GM12878 (cell line): ENCODE data around the gene SAAL1. TPM values are rescaled to one million over a fixed set of nuclear protein-coding genes. Genes with fewer than 3 reads are reported as not detected.

Source experiments
- ATAC-seq: fragments of 200-7000 bp; cut with Tn5 transposase; 3 replicates; pipeline ENCODE4 v1.9.1; 2020; ENCODE audit warnings: mild to moderate bottlenecking, moderate library complexity
- BruUV-seq: library from RNA; stranded (reverse); fragments of 400-500 nt; replicated peaks from 2 replicates; lab custom pipeline; 2021; lab: Mats Ljungman, UMichigan
- CTCF ChIA-PET: fragments of 300-600 bp; sonication (Branson Sonifier 250); formaldehyde crosslinking; extraction: SDS; loops from one replicate; lab custom pipeline; 2021; ENCODE audit warnings: inconsistent platforms; lab: Yijun Ruan, JAX
- POLR2A ChIA-PET: fragments of 350-600 bp; formaldehyde crosslinking; extraction: SDS; loops from one replicate; lab custom pipeline; 2021; ENCODE audit warnings: inconsistent platforms; lab: Charles Lee
- RAD21 ChIA-PET: fragments of 300-600 bp; sonication (Branson Sonifier 250); formaldehyde crosslinking; loops from one replicate; lab custom pipeline; 2023; ENCODE audit warnings: antibody characterized with exemption; ENCODE audit not compliant: unreplicated experiment; lab: Charles Lee
- SMC1A ChIA-PET: fragments of 300-600 bp; sonication (Branson Sonifier 250); formaldehyde crosslinking; loops from one replicate; lab custom pipeline; 2023; ENCODE audit not compliant: unreplicated experiment, uncharacterized antibody; lab: Charles Lee
- DNase-seq: peaks from one replicate; pipeline ENCODE4 v3.0.0-alpha.2; 2011; ENCODE audit warnings: low read depth, low spot score
- FAIRE-seq: peaks from 3 replicates; lab custom pipeline; 2011; peaks lifted over from hg19 to GRCh38; lab: Jason Lieb, UNC
- H2AFZ ChIP-seq: 2 replicates; pipeline ENCODE4 v1.6.0; 2011; ENCODE audit warnings: low read depth, low read length, control low read depth; ENCODE audit not compliant: control insufficient read depth
- H3K27ac ChIP-seq: 2 replicates; pipeline ENCODE4 v1.5.1; 2011; ENCODE audit warnings: control low read depth; ENCODE audit not compliant: control insufficient read depth, insufficient read depth
- H3K27me3 ChIP-seq, 2 experiments: replicated peaks in 1 of 2; 2 replicates each; pipeline versions ENCODE4 v1.6.0 to v1.6.1; 2011; ENCODE audit warnings: low read length in 1 of 2; ENCODE audit not compliant: control insufficient read depth in 2 of 2, insufficient read depth in 2 of 2
- H3K36me3 ChIP-seq, 2 experiments: 2 replicates each; pipeline ENCODE4 v1.5.1; 2011; ENCODE audit warnings: low read length in 1 of 2; ENCODE audit not compliant: control insufficient read depth in 2 of 2, insufficient read depth in 2 of 2
- H3K4me1 ChIP-seq: 2 replicates; pipeline ENCODE4 v1.6.1; 2011; ENCODE audit warnings: mild to moderate bottlenecking, low read length, moderate library complexity, mixed read lengths; ENCODE audit not compliant: control insufficient read depth, insufficient read depth
- H3K4me2 ChIP-seq: 2 replicates; pipeline ENCODE4 v1.6.0; 2011; ENCODE audit warnings: control low read depth; ENCODE audit not compliant: control insufficient read depth, insufficient read depth
- H3K4me3 ChIP-seq: fragments of 200-600 bp; sonication (generic); 2 replicates; pipeline ENCODE4 v1.5.1; 2016
- H3K79me2 ChIP-seq: 2 replicates; pipeline ENCODE4 v1.6.0; 2011; ENCODE audit warnings: low read length; ENCODE audit not compliant: control insufficient read depth, insufficient read depth
- H3K9ac ChIP-seq: 2 replicates; pipeline ENCODE4 v1.8.0; 2011; ENCODE audit warnings: low read length, control low read depth, mixed read lengths; ENCODE audit not compliant: control insufficient read depth, insufficient read depth
- H3K9me3 ChIP-seq: replicated peaks from 3 replicates; pipeline ENCODE4 v1.5.1; 2011; ENCODE audit warnings: mild to moderate bottlenecking, low read length; ENCODE audit not compliant: control insufficient read depth, insufficient read depth
- H4K20me1 ChIP-seq: 2 replicates; pipeline ENCODE4 v1.6.0; 2011; ENCODE audit not compliant: control insufficient read depth, insufficient read depth
- ELK1 ChIP-seq: IDR thresholded peaks from 2 replicates; pipeline ENCODE4 v1.6.1; 2012; ENCODE audit warnings: low read depth, low read length, improper control_type of control experiment
- IKZF2 ChIP-seq, 2 experiments: fragments of 450-650 bp; IDR thresholded peaks; 2 replicates each; pipeline ENCODE4 v1.6.1; 2017; ENCODE audit warnings: mild to moderate bottlenecking in 2 of 2, moderate library complexity in 2 of 2
- MXI1 ChIP-seq: fragments of 150-350 bp; IDR thresholded peaks from 2 replicates; pipeline ENCODE4 v1.6.1; 2011; ENCODE audit warnings: low read depth, mild to moderate bottlenecking, inconsistent platforms, low read length, improper control_type of control experiment
- SPI1 ChIP-seq: IDR thresholded peaks from 2 replicates; pipeline ENCODE4 v1.6.1; 2011; ENCODE audit warnings: low read depth, mild to moderate bottlenecking, low read length, moderate library complexity, borderline replicate concordance; ENCODE audit not compliant: insufficient read depth
- WGBS: methylation state at CpG from one replicate; pipeline ENCODE4 v1.1.6; 2016; ENCODE audit warnings: low lambda C conversion rate; ENCODE audit not compliant: insufficient replicate concordance, insufficient coverage; ENCODE audit errors: missing lambda C conversion rate; 5-methylcytosine and 5-hydroxymethylcytosine counted together
- in situ Hi-C: fragments of 300-500 bp; cut with MboI; formaldehyde crosslinking; loops from 9 replicates; pipeline ENCODE4 v1.14.3; 2018; ENCODE audit warnings: mixed read lengths
- intact Hi-C: fragments of 100-400 bp; cut with micrococcal nuclease; formaldehyde crosslinking; loops from one replicate; pipeline ENCODE4 v1.14.2; 2022; ENCODE audit not compliant: unreplicated experiment
- polyA plus RNA-seq, 11 experiments: library from polyadenylated mRNA; depleted of rRNA in 4 of 11; unstranded in 6 of 11; stranded (reverse) in 5 of 11; fragments of >200 nt; fragmentation: Nextera tagmentation in 4 of 11; fragmentation: Illumina TruSeq in 1 of 11; extraction: Ambion mirVana in 4 of 11; extraction: Trizol in 1 of 11; gene quantifications; 1 replicate in 1 of 11; 2 replicates in 10 of 11; pipeline versions ENCODE4 v1.2.1 to v1.2.3, GENCODE V29; 2011 to 2016; ENCODE audit warnings: inconsistent platforms in 2 of 11, missing spikeins in 2 of 11, low read depth in 1 of 11
- total RNA-seq, 4 experiments: library from RNA; depleted of rRNA in 3 of 4; stranded (reverse); fragments of >200 nt in 3 of 4; fragmentation: Illumina TruSeq in 1 of 4; extraction: Trizol in 1 of 4; gene quantifications; 2 replicates each; pipeline versions ENCODE4 v1.2.1 to v1.2.3, GENCODE V29; 2013 to 2021
- TF ChIP-seq, protein P1 (sequence below): fragments of 150-350 bp; IDR thresholded peaks from 2 replicates; pipeline ENCODE4 v1.6.1; 2016; ENCODE audit warnings: low read depth, low read length

SAAL1 gene
- total and polyA plus RNA-seq, 10 of the 15 experiments (the other 5 are each of a cell fraction or from before 2014, with no cell fraction given) = 26.3 to 59.4 (median 43.8) TPM

- RAD21 ChIA-PET = no interaction called here
- SMC1A ChIA-PET = interaction anchor here (0.7 kb wide), 1 partner anchor 17 kb away, joined by 3 read pairs; no protein-coding TSS in a partner anchor
- no peak for TF ChIP-seq MXI1
- intact Hi-C loops = no loop called here
- CTCF ChIA-PET = no interaction called here
- DNase-seq = no peak
- H3K79me2 ChIP-seq = no peaks in the 10 kb centered on the region
- no peaks in the 10 kb centered on the region for H3K4me1 ChIP-seq
- H3K4me3 ChIP-seq = no peak overlapping the region
- no peaks in the 10 kb centered on the region for H3K36me3 ChIP-seq
- no peaks in the 10 kb centered on the region for H4K20me1 ChIP-seq
- H2AFZ ChIP-seq = no peak overlapping the region
- peak; percentile 54 for FAIRE-seq
- no peaks in the 10 kb centered on the region for H3K27me3 ChIP-seq
- H3K9ac ChIP-seq = no peak overlapping the region
- no peak overlapping the region for H3K27ac ChIP-seq
- in situ Hi-C loops = no loop called here
- no TSS peak for BruUV-seq
- 88% methylated on average over 10 of the region's 10 CpGs for WGBS
- no peak for ATAC-seq
- no peak overlapping the region for H3K4me2 ChIP-seq
- no peaks in the 10 kb centered on the region for H3K9me3 ChIP-seq
- POLR2A ChIA-PET = no interaction called here
Measured at GRCh38 chr11:18054511-18055103, 51.3 kb downstream of the SAAL1 start.

DNA sequence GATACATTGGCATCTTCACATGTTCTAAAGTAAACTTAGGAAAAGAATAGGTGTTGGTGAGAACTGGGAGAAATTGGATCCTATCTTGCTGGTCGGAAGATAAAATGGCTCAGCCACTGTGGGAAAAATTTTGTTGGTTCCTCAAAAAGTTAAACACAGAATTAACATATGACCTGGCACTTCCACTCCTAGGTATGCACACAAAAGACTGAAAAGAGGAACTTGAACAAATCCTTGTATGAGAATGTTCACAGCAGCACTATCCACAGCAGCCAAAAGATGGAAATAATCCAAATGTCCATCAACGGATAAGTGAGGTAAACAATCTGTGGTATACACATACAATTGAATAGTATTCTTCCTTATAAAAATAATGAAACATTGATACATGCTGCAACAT lies 55.0 kb downstream of the SAAL1 start:
- no peak for TF ChIP-seq ELK1
- TF ChIP-seq, protein P1, sequence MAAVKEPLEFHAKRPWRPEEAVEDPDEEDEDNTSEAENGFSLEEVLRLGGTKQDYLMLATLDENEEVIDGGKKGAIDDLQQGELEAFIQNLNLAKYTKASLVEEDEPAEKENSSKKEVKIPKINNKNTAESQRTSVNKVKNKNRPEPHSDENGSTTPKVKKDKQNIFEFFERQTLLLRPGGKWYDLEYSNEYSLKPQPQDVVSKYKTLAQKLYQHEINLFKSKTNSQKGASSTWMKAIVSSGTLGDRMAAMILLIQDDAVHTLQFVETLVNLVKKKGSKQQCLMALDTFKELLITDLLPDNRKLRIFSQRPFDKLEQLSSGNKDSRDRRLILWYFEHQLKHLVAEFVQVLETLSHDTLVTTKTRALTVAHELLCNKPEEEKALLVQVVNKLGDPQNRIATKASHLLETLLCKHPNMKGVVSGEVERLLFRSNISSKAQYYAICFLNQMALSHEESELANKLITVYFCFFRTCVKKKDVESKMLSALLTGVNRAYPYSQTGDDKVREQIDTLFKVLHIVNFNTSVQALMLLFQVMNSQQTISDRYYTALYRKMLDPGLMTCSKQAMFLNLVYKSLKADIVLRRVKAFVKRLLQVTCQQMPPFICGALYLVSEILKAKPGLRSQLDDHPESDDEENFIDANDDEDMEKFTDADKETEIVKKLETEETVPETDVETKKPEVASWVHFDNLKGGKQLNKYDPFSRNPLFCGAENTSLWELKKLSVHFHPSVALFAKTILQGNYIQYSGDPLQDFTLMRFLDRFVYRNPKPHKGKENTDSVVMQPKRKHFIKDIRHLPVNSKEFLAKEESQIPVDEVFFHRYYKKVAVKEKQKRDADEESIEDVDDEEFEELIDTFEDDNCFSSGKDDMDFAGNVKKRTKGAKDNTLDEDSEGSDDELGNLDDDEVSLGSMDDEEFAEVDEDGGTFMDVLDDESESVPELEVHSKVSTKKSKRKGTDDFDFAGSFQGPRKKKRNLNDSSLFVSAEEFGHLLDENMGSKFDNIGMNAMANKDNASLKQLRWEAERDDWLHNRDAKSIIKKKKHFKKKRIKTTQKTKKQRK = no peak
- TF ChIP-seq SPI1 = peak; percentile 67; the same call in 1 of the 2 replicates
- TF ChIP-seq IKZF2 (IDR thresholded peaks at IDR 0.05) = peak; percentile 15 to 46; a peak in 2 of 4 replicates
- CTCF ChIA-PET = no interaction called here
- Histone ChIP-seq H3K79me2 (no peaks in the 10 kb centered on the region), H3K27me3 (no peaks in the 10 kb centered on the region; a peak in 1 of 4 replicates), H3K4me1 (no peaks in the 10 kb centered on the region), H3K9ac (no peak overlapping the region), H3K4me3 (no peak overlapping the region), H2AFZ (no peak overlapping the region), H3K36me3 (no peaks in the 10 kb centered on the region), H3K9me3 (no peaks in the 10 kb centered on the region), H3K4me2 (no peak overlapping the region), H4K20me1 (no peaks in the 10 kb centered on the region), H3K27ac (no peak overlapping the region)
- FAIRE-seq (no peak), DNase-seq (no peak), ATAC-seq (no peak)
- intact Hi-C loops = no loop called here
- 47% methylated on average over 2 of the region's 2 CpGs for WGBS
- SMC1A ChIA-PET = no interaction called here
- RAD21 ChIA-PET = no interaction called here
- in situ Hi-C loops = no loop called here
- no TSS peak for BruUV-seq
- POLR2A ChIA-PET = no interaction called here
